AG10803 (cell line): ENCODE measurements around the gene SVEP1.

Source experiments
- DNase-seq: peaks from one replicate; pipeline ENCODE4 v3.0.0; 2010; ENCODE audit warnings: low read depth
- H3K4me3 ChIP-seq: 2 replicates; pipeline ENCODE4 v1.5.1; 2011; ENCODE audit warnings: mild to moderate bottlenecking, low read length, control low read depth
- TF ChIP-seq, protein P1 (sequence below): conservative IDR thresholded peaks from 2 replicates; pipeline ENCODE4 v1.5.1; 2011; ENCODE audit warnings: mild to moderate bottlenecking, low read length, control low read depth, inconsistent platforms

SVEP1 gene

DNA sequence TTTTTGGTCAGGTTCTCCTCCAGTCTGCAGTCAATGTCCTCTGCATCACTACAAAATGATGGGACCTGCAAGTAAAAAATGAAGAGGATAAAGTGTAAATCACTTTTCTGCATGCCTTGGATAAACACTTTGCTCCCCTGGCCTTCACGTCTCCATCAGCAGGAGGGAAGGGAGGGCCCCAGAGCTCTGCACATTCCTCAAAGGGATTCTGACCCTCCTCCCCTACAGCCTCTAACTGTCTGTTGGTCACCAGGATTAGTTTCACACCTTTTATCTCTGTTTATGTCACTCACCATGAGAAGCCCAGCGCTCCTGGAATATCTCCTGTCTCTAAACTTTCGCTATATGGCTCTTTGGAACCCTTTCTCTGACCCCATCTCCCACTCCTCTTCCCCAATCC lies 103.3 kb downstream of the SVEP1 start:
- DNase-seq, result no peak
- no peak overlapping the region for H3K4me3 ChIP-seq
- TF ChIP-seq, protein P1, sequence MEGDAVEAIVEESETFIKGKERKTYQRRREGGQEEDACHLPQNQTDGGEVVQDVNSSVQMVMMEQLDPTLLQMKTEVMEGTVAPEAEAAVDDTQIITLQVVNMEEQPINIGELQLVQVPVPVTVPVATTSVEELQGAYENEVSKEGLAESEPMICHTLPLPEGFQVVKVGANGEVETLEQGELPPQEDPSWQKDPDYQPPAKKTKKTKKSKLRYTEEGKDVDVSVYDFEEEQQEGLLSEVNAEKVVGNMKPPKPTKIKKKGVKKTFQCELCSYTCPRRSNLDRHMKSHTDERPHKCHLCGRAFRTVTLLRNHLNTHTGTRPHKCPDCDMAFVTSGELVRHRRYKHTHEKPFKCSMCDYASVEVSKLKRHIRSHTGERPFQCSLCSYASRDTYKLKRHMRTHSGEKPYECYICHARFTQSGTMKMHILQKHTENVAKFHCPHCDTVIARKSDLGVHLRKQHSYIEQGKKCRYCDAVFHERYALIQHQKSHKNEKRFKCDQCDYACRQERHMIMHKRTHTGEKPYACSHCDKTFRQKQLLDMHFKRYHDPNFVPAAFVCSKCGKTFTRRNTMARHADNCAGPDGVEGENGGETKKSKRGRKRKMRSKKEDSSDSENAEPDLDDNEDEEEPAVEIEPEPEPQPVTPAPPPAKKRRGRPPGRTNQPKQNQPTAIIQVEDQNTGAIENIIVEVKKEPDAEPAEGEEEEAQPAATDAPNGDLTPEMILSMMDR, result no peak

DNA sequence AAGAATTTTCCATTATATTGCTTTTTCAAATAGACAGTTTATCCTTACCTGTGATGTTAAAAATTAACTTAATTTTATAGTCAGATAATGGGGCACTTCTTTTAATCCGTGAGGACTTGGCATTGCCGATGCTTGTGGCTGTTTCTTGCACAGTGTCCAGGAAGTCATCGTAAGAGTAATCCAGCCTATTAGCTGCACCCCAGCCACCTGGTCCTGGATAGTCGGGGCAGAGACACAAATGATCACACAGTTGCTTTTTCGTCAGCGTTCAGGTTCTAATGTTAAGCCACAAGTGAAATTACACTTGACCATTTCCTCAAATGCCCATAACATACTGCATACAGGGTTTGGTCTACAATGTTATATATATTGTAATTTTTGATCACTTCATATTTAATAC lies 107.4 kb downstream of the SVEP1 start:
- no peak for DNase-seq
- H3K4me3 ChIP-seq, result no peak overlapping the region
- TF ChIP-seq, protein P1, result no peak

DNA sequence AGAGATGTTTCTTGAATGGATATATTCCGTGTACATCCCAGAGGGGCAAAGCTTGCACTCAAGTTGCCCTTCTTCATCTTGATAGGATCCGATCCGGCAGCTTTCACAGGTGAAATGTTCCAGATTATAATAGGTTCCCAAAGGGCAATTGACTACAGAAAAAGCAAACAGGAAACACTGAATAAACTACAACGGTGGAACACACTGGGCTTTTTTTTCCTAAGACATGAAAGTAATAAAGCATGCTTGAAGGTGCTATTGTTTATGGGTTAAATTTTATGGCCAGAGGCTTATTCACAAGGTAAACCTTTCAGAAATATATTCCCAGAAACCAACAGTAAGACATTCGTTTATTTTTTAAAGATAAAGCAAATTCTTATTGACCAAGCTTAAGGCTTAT lies 110.6 kb downstream of the SVEP1 start:
- H3K4me3 ChIP-seq, result no peak overlapping the region
- DNase-seq, result no peak
- TF ChIP-seq, protein P1, result no peak

DNA sequence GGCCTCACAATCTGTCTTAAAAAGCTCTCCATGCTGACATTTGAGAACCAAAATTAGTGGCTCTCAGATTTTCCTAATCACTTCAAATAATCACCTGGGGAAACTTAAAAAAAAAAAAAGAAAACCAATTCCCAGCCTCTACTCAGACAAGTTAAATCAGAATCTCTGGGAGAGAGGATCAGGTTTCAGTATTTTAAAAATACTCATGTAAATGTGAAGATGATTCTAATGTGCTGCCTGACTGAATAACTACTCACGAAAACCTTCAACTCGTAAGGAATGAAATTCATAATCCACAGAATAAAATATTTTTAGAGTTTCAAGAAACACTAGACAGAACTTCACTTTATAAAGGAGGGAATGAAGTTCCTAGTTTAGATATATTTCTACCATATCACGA lies 114.4 kb downstream of the SVEP1 start:
- TF ChIP-seq, protein P1, result no peak
- DNase-seq, result no peak
- no peak overlapping the region for H3K4me3 ChIP-seq

- H3K4me3 ChIP-seq, result no peak overlapping the region
- TF ChIP-seq, protein P1, result no peak
- DNase-seq, result no peak
These were observed 115.2 kb downstream of the SVEP1 start for GRCh38 chr9:110464321-110464720.

- TF ChIP-seq, protein P1, result no peak
- no peak for DNase-seq
- no peak overlapping the region for H3K4me3 ChIP-seq
These were observed 116.0 kb downstream of the SVEP1 start for GRCh38 chr9:110463499-110463898.

DNA sequence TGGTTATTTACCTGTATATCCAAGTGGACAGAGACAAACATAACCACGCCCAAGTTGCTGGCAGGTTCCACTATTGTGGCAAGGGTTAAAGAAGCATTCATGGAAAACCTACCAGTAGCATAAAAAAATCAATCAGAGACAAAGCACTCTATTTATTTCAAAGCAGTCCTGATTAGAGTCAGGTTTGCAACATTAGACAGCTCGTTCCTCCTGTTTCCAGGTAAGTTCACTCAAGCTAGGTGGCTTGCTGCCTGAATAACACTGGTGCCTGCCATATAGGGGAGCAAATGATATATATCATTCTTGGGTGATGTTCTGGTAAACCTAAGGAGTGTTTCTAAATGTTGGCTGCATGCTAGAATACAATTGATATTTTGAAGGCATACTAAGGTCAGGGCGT lies 122.3 kb downstream of the SVEP1 start:
- TF ChIP-seq, protein P1, result no peak
- DNase-seq, result no peak
- H3K4me3 ChIP-seq, result no peak overlapping the region
